ENCODE results near the gene CD47. TPM values are rescaled to one million over a fixed set of nuclear protein-coding genes. Genes with fewer than 3 reads are reported as not detected.

The CD47 gene
- total RNA-seq, 2 donors from 2014 or later = 6.4 to 12.0 TPM

DNA sequence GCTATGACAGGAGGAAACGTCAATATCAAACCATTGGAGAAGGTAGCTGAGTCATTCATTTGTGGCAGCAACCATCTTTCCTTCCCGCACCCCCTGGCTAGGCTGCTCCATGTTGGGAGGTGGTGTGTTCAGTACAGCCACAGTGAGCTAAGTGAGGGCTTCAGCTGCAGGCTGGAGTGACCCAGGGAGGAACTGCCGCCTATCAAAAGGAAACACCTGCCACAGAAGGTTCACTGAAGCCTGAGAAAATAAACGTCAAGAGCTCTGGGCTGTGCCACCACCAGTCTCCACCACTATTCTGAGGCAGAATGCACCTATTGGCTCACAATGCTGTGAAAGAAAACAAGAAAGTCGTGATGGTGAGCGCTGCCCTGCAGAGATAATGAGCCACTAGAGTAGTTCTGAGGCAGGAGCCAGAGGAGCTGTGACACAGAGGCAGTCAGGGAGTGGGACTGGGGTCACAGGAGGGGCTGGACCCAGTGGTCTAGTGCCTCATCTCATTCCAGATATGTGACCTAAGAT is 34.8 kb upstream of the CD47 start:
- Histone ChIP-seq H3K9ac (ENCODE audit: extremely low read depth, low read length, poor library complexity, severe bottlenecking) (no peak overlapping the region), H3K36me3 (ENCODE audit: control insufficient read depth, insufficient read depth, low read length) (no peaks in the 10 kb centered on the region), H3K4me3 (ENCODE audit: low read length) (no peak overlapping the region), H3K9me3 (ENCODE audit: control insufficient read depth, low read length) (no peaks in the 10 kb centered on the region), H3K27me3 (ENCODE audit: control insufficient read depth, insufficient read depth, low read length, poor library complexity, severe bottlenecking) (no peaks in the 10 kb centered on the region), H3K4me1 (ENCODE audit: control insufficient read depth, insufficient read depth, low read length) (peaks cover 4% of the 10 kb centered on the region), H3K27ac (ENCODE audit: low read depth, low read length) (no peak overlapping the region)
- peaks cover 10% of the 10 kb centered on the region for H3K4me1 Mint-ChIP-seq
- TF ChIP-seq, protein P1, sequence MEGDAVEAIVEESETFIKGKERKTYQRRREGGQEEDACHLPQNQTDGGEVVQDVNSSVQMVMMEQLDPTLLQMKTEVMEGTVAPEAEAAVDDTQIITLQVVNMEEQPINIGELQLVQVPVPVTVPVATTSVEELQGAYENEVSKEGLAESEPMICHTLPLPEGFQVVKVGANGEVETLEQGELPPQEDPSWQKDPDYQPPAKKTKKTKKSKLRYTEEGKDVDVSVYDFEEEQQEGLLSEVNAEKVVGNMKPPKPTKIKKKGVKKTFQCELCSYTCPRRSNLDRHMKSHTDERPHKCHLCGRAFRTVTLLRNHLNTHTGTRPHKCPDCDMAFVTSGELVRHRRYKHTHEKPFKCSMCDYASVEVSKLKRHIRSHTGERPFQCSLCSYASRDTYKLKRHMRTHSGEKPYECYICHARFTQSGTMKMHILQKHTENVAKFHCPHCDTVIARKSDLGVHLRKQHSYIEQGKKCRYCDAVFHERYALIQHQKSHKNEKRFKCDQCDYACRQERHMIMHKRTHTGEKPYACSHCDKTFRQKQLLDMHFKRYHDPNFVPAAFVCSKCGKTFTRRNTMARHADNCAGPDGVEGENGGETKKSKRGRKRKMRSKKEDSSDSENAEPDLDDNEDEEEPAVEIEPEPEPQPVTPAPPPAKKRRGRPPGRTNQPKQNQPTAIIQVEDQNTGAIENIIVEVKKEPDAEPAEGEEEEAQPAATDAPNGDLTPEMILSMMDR (conservative IDR thresholded peaks at IDR 0.05) = no peak
- no peaks in the 10 kb centered on the region for H3K36me3 Mint-ChIP-seq (ENCODE audit: low read depth)
- no peak overlapping the region for H3K27ac Mint-ChIP-seq
- 86% methylated on average over 5 to 6 of the region's 6 CpGs for WGBS, 2 experiments (ENCODE audit: insufficient coverage in 1 of 2, insufficient read length in 1 of 2)
- DNase-seq = no peak
- no peak overlapping the region for H3K4me3 Mint-ChIP-seq
- H3K9me3 Mint-ChIP-seq = no peaks in the 10 kb centered on the region
- no peaks in the 10 kb centered on the region for H3K27me3 Mint-ChIP-seq (ENCODE audit: insufficient read depth)

DNA sequence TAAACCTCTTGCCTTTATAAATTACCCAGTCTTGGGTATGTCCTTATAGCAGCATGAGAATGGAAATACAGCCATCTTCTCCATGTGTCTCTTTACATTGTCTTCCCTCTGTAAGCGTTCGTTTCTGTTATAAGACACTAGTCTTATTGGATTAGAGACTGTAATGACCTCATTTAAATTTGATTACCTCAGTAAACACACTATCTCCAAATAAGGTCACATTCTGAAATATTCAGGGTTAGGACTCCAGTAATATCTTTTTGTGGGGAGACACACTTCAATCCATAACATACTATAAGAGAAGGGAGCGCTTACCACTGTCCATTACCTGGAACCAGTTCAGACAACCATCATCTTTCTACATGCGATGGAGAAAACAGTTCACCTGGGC is 34.3 kb upstream of the CD47 start:
- no peaks in the 10 kb centered on the region for H3K36me3 Mint-ChIP-seq (ENCODE audit: low read depth)
- Histone ChIP-seq H3K27ac (ENCODE audit: low read depth, low read length) (no peak overlapping the region), H3K9ac (ENCODE audit: extremely low read depth, low read length, poor library complexity, severe bottlenecking) (no peak overlapping the region), H3K36me3 (ENCODE audit: control insufficient read depth, insufficient read depth, low read length) (no peaks in the 10 kb centered on the region), H3K4me1 (ENCODE audit: control insufficient read depth, insufficient read depth, low read length) (peaks cover 4% of the 10 kb centered on the region), H3K9me3 (ENCODE audit: control insufficient read depth, low read length) (no peaks in the 10 kb centered on the region), H3K4me3 (ENCODE audit: low read length) (no peak overlapping the region), H3K27me3 (ENCODE audit: control insufficient read depth, insufficient read depth, low read length, poor library complexity, severe bottlenecking) (no peaks in the 10 kb centered on the region)
- H3K27me3 Mint-ChIP-seq (ENCODE audit: insufficient read depth) = no peaks in the 10 kb centered on the region
- DNase-seq = no peak
- 99 to 100% methylated on average over 1 to 4 of the region's 4 CpGs for WGBS, 2 experiments (ENCODE audit: insufficient coverage in 1 of 2, insufficient read length in 1 of 2)
- H3K4me1 Mint-ChIP-seq = peaks cover 10% of the 10 kb centered on the region
- H3K27ac Mint-ChIP-seq = no peak overlapping the region
- H3K4me3 Mint-ChIP-seq = no peak overlapping the region
- TF ChIP-seq, protein P1 (conservative IDR thresholded peaks at IDR 0.05) = no peak
- H3K9me3 Mint-ChIP-seq = no peaks in the 10 kb centered on the region

DNA sequence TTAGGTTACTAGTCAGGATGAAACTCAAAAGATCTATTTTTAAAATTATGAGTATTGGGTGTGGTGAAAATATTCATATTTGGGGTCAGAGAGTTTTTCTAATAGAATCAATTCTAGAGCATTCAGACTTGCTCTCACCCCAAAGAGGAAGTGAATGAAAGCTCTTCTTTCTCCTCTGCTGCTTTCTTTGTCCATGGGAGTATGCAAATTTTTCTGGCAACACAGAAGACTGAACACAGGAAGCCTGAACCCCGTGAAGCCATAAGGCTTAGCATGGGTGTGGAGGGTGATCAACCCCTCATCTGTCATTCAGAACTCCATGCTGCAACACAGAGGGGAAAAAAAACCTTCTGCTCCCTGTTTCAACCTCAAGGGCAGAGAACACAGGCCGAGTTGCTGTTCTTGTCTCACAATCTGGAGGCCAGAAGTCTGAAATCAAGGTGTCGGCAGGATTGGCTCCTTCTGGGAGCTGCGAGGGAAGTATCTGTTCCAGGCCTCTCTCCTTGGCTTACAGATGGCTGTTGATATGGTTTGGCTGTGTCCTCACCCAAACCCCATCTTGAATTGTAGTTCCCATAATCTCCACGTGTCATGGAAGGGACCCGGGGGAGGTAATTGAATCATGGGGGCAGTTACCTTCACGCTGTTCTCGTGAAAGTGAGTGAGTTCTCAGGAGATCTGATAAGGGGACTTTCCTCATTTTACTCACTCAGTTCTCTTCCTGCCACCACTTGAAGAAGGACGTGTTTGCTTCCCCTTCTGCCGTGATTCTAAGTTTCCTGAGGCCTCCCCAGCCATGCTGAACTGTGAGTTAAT is 33.7 kb upstream of the CD47 start:
- no peaks in the 10 kb centered on the region for H3K36me3 Mint-ChIP-seq (ENCODE audit: low read depth)
- H3K27me3 Mint-ChIP-seq (ENCODE audit: insufficient read depth) = no peaks in the 10 kb centered on the region
- Histone ChIP-seq H3K36me3 (ENCODE audit: control insufficient read depth, insufficient read depth, low read length) (no peaks in the 10 kb centered on the region), H3K9ac (ENCODE audit: extremely low read depth, low read length, poor library complexity, severe bottlenecking) (no peak overlapping the region), H3K4me1 (ENCODE audit: control insufficient read depth, insufficient read depth, low read length) (peaks cover 4% of the 10 kb centered on the region), H3K27ac (ENCODE audit: low read depth, low read length) (no peak overlapping the region), H3K9me3 (ENCODE audit: control insufficient read depth, low read length) (no peaks in the 10 kb centered on the region), H3K27me3 (ENCODE audit: control insufficient read depth, insufficient read depth, low read length, poor library complexity, severe bottlenecking) (no peaks in the 10 kb centered on the region), H3K4me3 (ENCODE audit: low read length) (no peak overlapping the region)
- no peak overlapping the region for H3K4me3 Mint-ChIP-seq
- peaks cover 10% of the 10 kb centered on the region for H3K4me1 Mint-ChIP-seq
- peak; percentile 49 for DNase-seq
- no peak overlapping the region for H3K27ac Mint-ChIP-seq
- WGBS, 2 experiments (ENCODE audit: insufficient coverage in 1 of 2, insufficient read length in 1 of 2) = 85% methylated on average over 10 of the region's 10 CpGs; no CpG with 5 or more reads in 1 of the 2 experiments
- H3K9me3 Mint-ChIP-seq = no peaks in the 10 kb centered on the region
- TF ChIP-seq, protein P1 (conservative IDR thresholded peaks at IDR 0.05) = no peak

All from endodermal cell (in vitro differentiated cells).